A549 (cell line): ENCODE results near the gene SLC13A2.
"Not testable (repeated sequence)": the region's sequence is repeated elsewhere in the genome, so short reads cannot be mapped to it uniquely, and the experiment has no call there.

Experiments used
- EP300 ChIP-seq, 2 experiments: fragments of >200 bp; sonication (Bioruptor Twin); formaldehyde crosslinking; IDR thresholded peaks; 2 replicates in 1 of 2; 3 replicates in 1 of 2; pipeline ENCODE4 v1.6.1; 2016 to 2017
- JUN ChIP-seq, 2 experiments: fragments of >200 bp; sonication (Bioruptor Twin); formaldehyde crosslinking; IDR thresholded peaks; 2 replicates in 1 of 2; 3 replicates in 1 of 2; pipeline ENCODE4 v1.6.1; 2016 to 2017
- JUNB ChIP-seq: fragments of >200 bp; sonication (Bioruptor Twin); formaldehyde crosslinking; IDR thresholded peaks from 2 replicates; pipeline ENCODE4 v1.6.1; 2016
- KDM1A ChIP-seq: fragments of 200-600 bp; sonication (generic); IDR thresholded peaks from 2 replicates; pipeline ENCODE4 v1.6.1; 2016; ENCODE audit warnings: low read depth, mild to moderate bottlenecking
- MAFK ChIP-seq: fragments of 450-650 bp; IDR thresholded peaks from 2 replicates; pipeline ENCODE4 v1.6.1; 2014; ENCODE audit not compliant: partially characterized antibody
- NPAS2 ChIP-seq: fragments of 250-450 bp; sonication (Bioruptor Pico); IDR thresholded peaks from 2 replicates; pipeline ENCODE4 v1.8.0; 2022; ENCODE audit warnings: mild to moderate bottlenecking, moderate library complexity, borderline replicate concordance
- POLR2A ChIP-seq: IDR thresholded peaks from 2 replicates; pipeline ENCODE4 v1.6.1; 2012; ENCODE audit warnings: mild to moderate bottlenecking, low read length
- RAD21 ChIP-seq, 2 experiments: fragments of >200 bp in 1 of 2; sonication (Bioruptor Twin) in 1 of 2; formaldehyde crosslinking in 1 of 2; IDR thresholded peaks in 1 of 2; conservative IDR thresholded peaks in 1 of 2; 2 replicates in 1 of 2; 3 replicates in 1 of 2; pipeline ENCODE4 v1.6.1; 2012 to 2018; ENCODE audit warnings: inconsistent platforms in 1 of 2
- TF ChIP-seq, protein P1 (sequence below): fragments of 200-600 bp; sonication (generic); IDR thresholded peaks from 2 replicates; pipeline ENCODE4 v1.6.1; 2016; ENCODE audit warnings: antibody characterized with exemption, mild to moderate bottlenecking, moderate library complexity
- TF ChIP-seq, protein P2 (sequence below): fragments of >200 bp; sonication (Bioruptor Twin); formaldehyde crosslinking; IDR thresholded peaks from 3 replicates; pipeline ENCODE4 v1.5.1; 2016

DNA sequence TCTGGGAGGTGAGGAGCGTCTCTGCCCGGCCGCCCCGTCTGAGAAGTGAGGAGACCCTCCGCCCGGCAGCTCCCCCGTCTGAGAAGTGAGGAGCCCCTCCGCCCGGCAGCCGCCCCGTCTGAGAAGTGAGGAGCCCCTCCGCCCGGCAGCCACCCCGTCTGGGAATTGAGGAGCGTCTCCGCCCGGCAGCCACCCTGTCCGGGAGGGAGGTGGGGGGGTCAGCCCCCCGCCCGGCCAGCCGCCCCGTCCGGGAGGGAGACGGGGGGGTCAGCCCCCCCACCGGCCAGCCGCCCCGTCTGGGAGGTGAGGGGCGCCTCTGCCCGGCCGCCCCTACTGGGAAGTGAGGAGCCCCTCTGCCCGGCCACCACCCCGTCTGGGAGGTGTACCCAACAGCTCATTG lies 14.6 kb upstream of the SLC13A2 start:
- TF ChIP-seq, protein P1, sequence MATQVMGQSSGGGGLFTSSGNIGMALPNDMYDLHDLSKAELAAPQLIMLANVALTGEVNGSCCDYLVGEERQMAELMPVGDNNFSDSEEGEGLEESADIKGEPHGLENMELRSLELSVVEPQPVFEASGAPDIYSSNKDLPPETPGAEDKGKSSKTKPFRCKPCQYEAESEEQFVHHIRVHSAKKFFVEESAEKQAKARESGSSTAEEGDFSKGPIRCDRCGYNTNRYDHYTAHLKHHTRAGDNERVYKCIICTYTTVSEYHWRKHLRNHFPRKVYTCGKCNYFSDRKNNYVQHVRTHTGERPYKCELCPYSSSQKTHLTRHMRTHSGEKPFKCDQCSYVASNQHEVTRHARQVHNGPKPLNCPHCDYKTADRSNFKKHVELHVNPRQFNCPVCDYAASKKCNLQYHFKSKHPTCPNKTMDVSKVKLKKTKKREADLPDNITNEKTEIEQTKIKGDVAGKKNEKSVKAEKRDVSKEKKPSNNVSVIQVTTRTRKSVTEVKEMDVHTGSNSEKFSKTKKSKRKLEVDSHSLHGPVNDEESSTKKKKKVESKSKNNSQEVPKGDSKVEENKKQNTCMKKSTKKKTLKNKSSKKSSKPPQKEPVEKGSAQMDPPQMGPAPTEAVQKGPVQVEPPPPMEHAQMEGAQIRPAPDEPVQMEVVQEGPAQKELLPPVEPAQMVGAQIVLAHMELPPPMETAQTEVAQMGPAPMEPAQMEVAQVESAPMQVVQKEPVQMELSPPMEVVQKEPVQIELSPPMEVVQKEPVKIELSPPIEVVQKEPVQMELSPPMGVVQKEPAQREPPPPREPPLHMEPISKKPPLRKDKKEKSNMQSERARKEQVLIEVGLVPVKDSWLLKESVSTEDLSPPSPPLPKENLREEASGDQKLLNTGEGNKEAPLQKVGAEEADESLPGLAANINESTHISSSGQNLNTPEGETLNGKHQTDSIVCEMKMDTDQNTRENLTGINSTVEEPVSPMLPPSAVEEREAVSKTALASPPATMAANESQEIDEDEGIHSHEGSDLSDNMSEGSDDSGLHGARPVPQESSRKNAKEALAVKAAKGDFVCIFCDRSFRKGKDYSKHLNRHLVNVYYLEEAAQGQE = not testable (repeated sequence)
- TF ChIP-seq, protein P2, sequence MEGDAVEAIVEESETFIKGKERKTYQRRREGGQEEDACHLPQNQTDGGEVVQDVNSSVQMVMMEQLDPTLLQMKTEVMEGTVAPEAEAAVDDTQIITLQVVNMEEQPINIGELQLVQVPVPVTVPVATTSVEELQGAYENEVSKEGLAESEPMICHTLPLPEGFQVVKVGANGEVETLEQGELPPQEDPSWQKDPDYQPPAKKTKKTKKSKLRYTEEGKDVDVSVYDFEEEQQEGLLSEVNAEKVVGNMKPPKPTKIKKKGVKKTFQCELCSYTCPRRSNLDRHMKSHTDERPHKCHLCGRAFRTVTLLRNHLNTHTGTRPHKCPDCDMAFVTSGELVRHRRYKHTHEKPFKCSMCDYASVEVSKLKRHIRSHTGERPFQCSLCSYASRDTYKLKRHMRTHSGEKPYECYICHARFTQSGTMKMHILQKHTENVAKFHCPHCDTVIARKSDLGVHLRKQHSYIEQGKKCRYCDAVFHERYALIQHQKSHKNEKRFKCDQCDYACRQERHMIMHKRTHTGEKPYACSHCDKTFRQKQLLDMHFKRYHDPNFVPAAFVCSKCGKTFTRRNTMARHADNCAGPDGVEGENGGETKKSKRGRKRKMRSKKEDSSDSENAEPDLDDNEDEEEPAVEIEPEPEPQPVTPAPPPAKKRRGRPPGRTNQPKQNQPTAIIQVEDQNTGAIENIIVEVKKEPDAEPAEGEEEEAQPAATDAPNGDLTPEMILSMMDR = not testable (repeated sequence)
- TF ChIP-seq JUN (IDR thresholded peaks at IDR 0.05); JUNB; POLR2A; KDM1A; NPAS2 (CRISPR knock-in tag); MAFK; EP300 (IDR thresholded peaks at IDR 0.05); RAD21 (conservative IDR thresholded peaks at IDR 0.05 in 1 of 2, IDR thresholded peaks at IDR 0.05 in 1 of 2): not testable (repeated sequence)
